HG02759 (cell line): ENCODE data around the gene GNG2.

Experiments used
- ATAC-seq: cut with Tn5 transposase; IDR thresholded peaks from one replicate; pipeline ENCODE4 v1.9.1; 2021; ENCODE audit warnings: mild to moderate bottlenecking, moderate library complexity; ENCODE audit not compliant: unreplicated experiment

The GNG2 gene

GRCh38 chr14:51884086-51884927, 23.9 kb downstream of the GNG2 start:
- ATAC-seq, result peak; percentile 81

- no peak for ATAC-seq
Measured at GRCh38 chr14:51889851-51890250, 29.4 kb downstream of the GNG2 start.

- ATAC-seq, result no peak
Measured at GRCh38 chr14:51894250-51894649, 33.8 kb downstream of the GNG2 start.

- ATAC-seq, result no peak
Measured at GRCh38 chr14:51895375-51895774, 35.0 kb downstream of the GNG2 start.

- ATAC-seq, result no peak
Measured at GRCh38 chr14:51897791-51898355, 37.5 kb downstream of the GNG2 start.

GRCh38 chr14:51901475-51902024, 41.1 kb downstream of the GNG2 start:
- no peak for ATAC-seq

- ATAC-seq, result peak; percentile 66
Measured at GRCh38 chr14:51905656-51906121, 45.3 kb downstream of the GNG2 start.

GRCh38 chr14:51908086-51908485, 47.7 kb downstream of the GNG2 start:
- ATAC-seq, result no peak

- ATAC-seq, result no peak
Measured at GRCh38 chr14:51912112-51912786, 51.8 kb downstream of the GNG2 start.

GRCh38 chr14:51914310-51914709, 53.9 kb downstream of the GNG2 start:
- no peak for ATAC-seq

GRCh38 chr14:51917193-51917592, 56.8 kb downstream of the GNG2 start:
- ATAC-seq, result no peak

GRCh38 chr14:51921026-51921425, 60.6 kb downstream of the GNG2 start:
- ATAC-seq, result no peak

GRCh38 chr14:51922624-51923023, 62.2 kb downstream of the GNG2 start:
- ATAC-seq, result no peak

- ATAC-seq, result no peak
Measured at GRCh38 chr14:51924600-51924999, 64.2 kb downstream of the GNG2 start.

GRCh38 chr14:51925980-51926379, 65.6 kb downstream of the GNG2 start:
- ATAC-seq, result no peak

- no peak for ATAC-seq
Measured at GRCh38 chr14:51926449-51926848, 66.0 kb downstream of the GNG2 start.

GRCh38 chr14:51928568-51928967, 68.2 kb downstream of the GNG2 start:
- ATAC-seq, result no peak

- ATAC-seq, result no peak
Measured at GRCh38 chr14:51929166-51929565, 68.8 kb downstream of the GNG2 start.

- ATAC-seq, result no peak
Measured at GRCh38 chr14:51929910-51930682, 69.7 kb downstream of the GNG2 start.

GRCh38 chr14:51931308-51931707, 70.9 kb downstream of the GNG2 start:
- no peak for ATAC-seq

GRCh38 chr14:51933191-51933590, 72.8 kb downstream of the GNG2 start:
- no peak for ATAC-seq
